Thymus (tissue), 11 donors: ENCODE data around the gene CERCAM. TPM values are rescaled to one million over a fixed set of nuclear protein-coding genes. Genes with fewer than 3 reads are reported as not detected.
"Not testable (repeated sequence)": the region's sequence is repeated elsewhere in the genome, so short reads cannot be mapped to it uniquely, and the experiment has no call there.

Experiments used
- DNase-seq, 9 donors: peaks; one replicate each; pipeline ENCODE4 v3.0.0-alpha.2; 2013; ENCODE audit warnings: low spot score in 9 of 9, low read depth in 6 of 9, missing footprints in 1 of 9
- H3K27ac ChIP-seq, 2 donors: one replicate each; pipeline ENCODE4 v1.5.1; 2013; ENCODE audit warnings: control low read depth in 1 of 2, low read depth in 1 of 2, low read length in 1 of 2, mild to moderate bottlenecking in 1 of 2, moderate library complexity in 1 of 2
- H3K27me3 ChIP-seq, 2 donors: one replicate each; pipeline ENCODE4 v1.5.1; 2013; ENCODE audit warnings: low read length in 1 of 2; ENCODE audit not compliant: control insufficient read depth in 2 of 2, insufficient read depth in 1 of 2
- H3K36me3 ChIP-seq, 2 donors: one replicate each; pipeline ENCODE4 v1.5.1; 2013; ENCODE audit warnings: low read length in 1 of 2, mild to moderate bottlenecking in 1 of 2, moderate library complexity in 1 of 2; ENCODE audit not compliant: control insufficient read depth in 2 of 2, insufficient read depth in 2 of 2
- H3K4me1 ChIP-seq, 2 donors: one replicate each; pipeline ENCODE4 v1.5.1; 2013; ENCODE audit warnings: low read length in 2 of 2; ENCODE audit not compliant: control insufficient read depth in 2 of 2, insufficient read depth in 2 of 2
- H3K4me3 ChIP-seq, 2 donors: one replicate each; pipeline ENCODE4 v1.5.1; 2013; ENCODE audit warnings: low read length in 2 of 2, control low read depth in 1 of 2, mild to moderate bottlenecking in 1 of 2
- H3K9me3 ChIP-seq, 2 donors: one replicate each; pipeline ENCODE4 v1.5.1; 2013; ENCODE audit warnings: low read length in 1 of 2, mild to moderate bottlenecking in 1 of 2; ENCODE audit not compliant: control insufficient read depth in 2 of 2, insufficient read depth in 1 of 2
- WGBS: extraction: QIAGEN DNeasy Blood & Tissue Kit; methylation state at CpG from one replicate; pipeline ENCODE4 v1.1.7; 2013; 5-methylcytosine and 5-hydroxymethylcytosine counted together
- polyA plus RNA-seq: library from polyadenylated mRNA; stranded (reverse); fragments of 200-250 nt; gene quantifications from one replicate; pipeline ENCODE4 v1.2.3, GENCODE V29; 2013
- total RNA-seq: library from RNA; stranded (reverse); fragments of 120-200 nt; gene quantifications from one replicate; pipeline ENCODE4 v1.2.4, GENCODE V29; 2013
- donor health status: healthy.

Gene CERCAM
- total and polyA plus RNA-seq, 2 donors, result 2.3 to 3.1 TPM

GRCh38 chr9:128421482-128421996 is 882 bp downstream of the CERCAM start:
- WGBS, result 22% methylated on average over 11 of the region's 11 CpGs
- Histone ChIP-seq H3K27ac (no peak overlapping the region), H3K36me3 (no peaks in the 10 kb centered on the region), H3K9me3 (peaks cover 0 to 5% of the 10 kb centered on the region in 2 donors), H3K4me3 (peak overlapping the region in 1 of 2 donors; percentile 22), H3K27me3 (peaks cover 29 to 71% of the 10 kb centered on the region in 2 donors), H3K4me1 (peaks cover 7 to 22% of the 10 kb centered on the region in 2 donors)
- no peak for DNase-seq

- not testable (repeated sequence) for DNase-seq, H3K27ac ChIP-seq, H3K36me3 ChIP-seq, H3K9me3 ChIP-seq, H3K4me3 ChIP-seq
- WGBS, result 93% methylated on average over 13 of the region's 13 CpGs
- peaks cover 29 to 64% of the 10 kb centered on the region in 2 donors for H3K27me3 ChIP-seq
- peaks cover 7 to 22% of the 10 kb centered on the region in 2 donors for H3K4me1 ChIP-seq
Measured at GRCh38 chr9:128422022-128422782, 1.5 kb downstream of the CERCAM start.

- 65% methylated on average over 5 of the region's 5 CpGs for WGBS
- Histone ChIP-seq H3K36me3 (no peaks in the 10 kb centered on the region), H3K27me3 (peaks cover 29 to 59% of the 10 kb centered on the region in 2 donors), H3K9me3 (peaks cover 0 to 5% of the 10 kb centered on the region in 2 donors), H3K27ac (no peak overlapping the region), H3K4me1 (peaks cover 7 to 22% of the 10 kb centered on the region in 2 donors), H3K4me3 (no peak overlapping the region)
- no peak for DNase-seq
Measured at GRCh38 chr9:128422783-128423150, 2.1 kb downstream of the CERCAM start.

- H3K36me3 ChIP-seq, H3K9me3 ChIP-seq, H3K27ac ChIP-seq, H3K4me3 ChIP-seq, DNase-seq: not testable (repeated sequence)
- WGBS, result 87% methylated on average over 6 of the region's 6 CpGs
- Histone ChIP-seq H3K27me3 (peaks cover 29 to 53% of the 10 kb centered on the region in 2 donors), H3K4me1 (peaks cover 7 to 22% of the 10 kb centered on the region in 2 donors)
Measured at GRCh38 chr9:128423356-128423755, 2.7 kb downstream of the CERCAM start.

GRCh38 chr9:128424268-128424780 is 3.7 kb downstream of the CERCAM start:
- H3K9me3 ChIP-seq, result peaks cover 0 to 5% of the 10 kb centered on the region in 2 donors
- WGBS, result 98% methylated on average over 15 of the region's 15 CpGs

GRCh38 chr9:128428644-128429512 is 8.2 kb downstream of the CERCAM start:
- Histone ChIP-seq H3K4me1 (no peaks in the 10 kb centered on the region), H3K4me3 (no peak overlapping the region), H3K36me3 (no peaks in the 10 kb centered on the region), H3K27ac (no peak overlapping the region), H3K27me3 (peaks cover 0 to 3% of the 10 kb centered on the region in 2 donors), H3K9me3 (no peaks in the 10 kb centered on the region)
- no peak for DNase-seq
- 96% methylated on average over 22 of the region's 22 CpGs for WGBS

More at GRCh38 chr9:128424268-128424780, 3.7 kb downstream of the CERCAM start:
- Histone ChIP-seq H3K4me1 (peaks cover 7 to 18% of the 10 kb centered on the region in 2 donors), H3K36me3 (no peaks in the 10 kb centered on the region), H3K27me3 (peaks cover 25 to 43% of the 10 kb centered on the region in 2 donors), H3K4me3 (no peak overlapping the region), H3K27ac (no peak overlapping the region)
- no peak for DNase-seq

GRCh38 chr9:128429513-128430086 is 8.9 kb downstream of the CERCAM start:
- Histone ChIP-seq H3K9me3 (no peaks in the 10 kb centered on the region), H3K27me3 (no peaks in the 10 kb centered on the region), H3K36me3 (no peaks in the 10 kb centered on the region), H3K4me1 (no peaks in the 10 kb centered on the region), H3K27ac (no peak overlapping the region), H3K4me3 (no peak overlapping the region)
- no peak for DNase-seq
- 94% methylated on average over 13 of the region's 13 CpGs for WGBS

GRCh38 chr9:128431207-128431606 is 10.6 kb downstream of the CERCAM start:
- 96% methylated on average over 8 of the region's 8 CpGs for WGBS
- H3K9me3 ChIP-seq, result no peaks in the 10 kb centered on the region
- H3K36me3 ChIP-seq, result no peaks in the 10 kb centered on the region

More at GRCh38 chr9:128431207-128431606, 10.6 kb downstream of the CERCAM start:
- Histone ChIP-seq H3K4me3 (no peak overlapping the region), H3K4me1 (no peaks in the 10 kb centered on the region), H3K27me3 (no peaks in the 10 kb centered on the region), H3K27ac (no peak overlapping the region)
- DNase-seq, result no peak
